ENCODE measurements around the gene PSORS1C2. TPM values are rescaled to one million over a fixed set of nuclear protein-coding genes. Genes with fewer than 3 reads are reported as not detected.

PSORS1C2 gene
- total RNA-seq, 1 donor from 2014 or later: not detected

DNA sequence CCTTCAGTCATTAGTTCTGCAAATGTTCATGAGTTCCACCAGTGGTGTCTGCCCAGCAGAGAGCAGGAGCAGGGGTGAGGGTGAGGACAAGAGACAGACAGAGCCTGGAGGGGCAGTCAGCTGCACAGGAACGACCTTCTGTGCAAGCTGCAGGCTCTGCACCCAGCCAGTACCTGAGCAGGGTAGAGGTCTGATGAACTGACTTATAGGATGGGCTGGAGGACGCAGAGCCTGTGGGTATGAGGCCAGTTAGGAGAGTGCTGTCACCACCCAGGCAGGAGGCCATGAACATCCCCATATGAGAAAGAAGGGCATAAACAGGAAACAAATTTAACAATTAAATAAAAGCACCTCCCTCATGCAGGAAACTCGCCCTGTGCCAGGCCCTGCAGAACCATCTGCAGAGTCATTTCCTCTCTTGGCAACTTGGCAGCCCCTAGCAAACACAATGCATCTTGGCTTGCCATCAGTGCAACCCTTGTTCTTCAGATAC lies 44.4 kb downstream of the PSORS1C2 start:
- no peaks in the 10 kb centered on the region for H3K36me3 ChIP-seq
- intact Hi-C loops (cut with micrococcal nuclease): no loop called here
- H3K4me1 ChIP-seq: peaks cover 11% of the 10 kb centered on the region
- H3K4me3 ChIP-seq: no peak overlapping the region
- TF ChIP-seq, protein P1, sequence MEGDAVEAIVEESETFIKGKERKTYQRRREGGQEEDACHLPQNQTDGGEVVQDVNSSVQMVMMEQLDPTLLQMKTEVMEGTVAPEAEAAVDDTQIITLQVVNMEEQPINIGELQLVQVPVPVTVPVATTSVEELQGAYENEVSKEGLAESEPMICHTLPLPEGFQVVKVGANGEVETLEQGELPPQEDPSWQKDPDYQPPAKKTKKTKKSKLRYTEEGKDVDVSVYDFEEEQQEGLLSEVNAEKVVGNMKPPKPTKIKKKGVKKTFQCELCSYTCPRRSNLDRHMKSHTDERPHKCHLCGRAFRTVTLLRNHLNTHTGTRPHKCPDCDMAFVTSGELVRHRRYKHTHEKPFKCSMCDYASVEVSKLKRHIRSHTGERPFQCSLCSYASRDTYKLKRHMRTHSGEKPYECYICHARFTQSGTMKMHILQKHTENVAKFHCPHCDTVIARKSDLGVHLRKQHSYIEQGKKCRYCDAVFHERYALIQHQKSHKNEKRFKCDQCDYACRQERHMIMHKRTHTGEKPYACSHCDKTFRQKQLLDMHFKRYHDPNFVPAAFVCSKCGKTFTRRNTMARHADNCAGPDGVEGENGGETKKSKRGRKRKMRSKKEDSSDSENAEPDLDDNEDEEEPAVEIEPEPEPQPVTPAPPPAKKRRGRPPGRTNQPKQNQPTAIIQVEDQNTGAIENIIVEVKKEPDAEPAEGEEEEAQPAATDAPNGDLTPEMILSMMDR (IDR thresholded peaks at IDR 0.05; ENCODE audit: borderline replicate concordance): no peak
- peak overlapping the region; percentile 50 for H3K27ac ChIP-seq (replicated peaks)
- no peaks in the 10 kb centered on the region for H3K27me3 ChIP-seq (ENCODE audit: low read depth)
- no peak for DNase-seq
- no peaks in the 10 kb centered on the region for H3K9me3 ChIP-seq (replicated peaks)

DNA sequence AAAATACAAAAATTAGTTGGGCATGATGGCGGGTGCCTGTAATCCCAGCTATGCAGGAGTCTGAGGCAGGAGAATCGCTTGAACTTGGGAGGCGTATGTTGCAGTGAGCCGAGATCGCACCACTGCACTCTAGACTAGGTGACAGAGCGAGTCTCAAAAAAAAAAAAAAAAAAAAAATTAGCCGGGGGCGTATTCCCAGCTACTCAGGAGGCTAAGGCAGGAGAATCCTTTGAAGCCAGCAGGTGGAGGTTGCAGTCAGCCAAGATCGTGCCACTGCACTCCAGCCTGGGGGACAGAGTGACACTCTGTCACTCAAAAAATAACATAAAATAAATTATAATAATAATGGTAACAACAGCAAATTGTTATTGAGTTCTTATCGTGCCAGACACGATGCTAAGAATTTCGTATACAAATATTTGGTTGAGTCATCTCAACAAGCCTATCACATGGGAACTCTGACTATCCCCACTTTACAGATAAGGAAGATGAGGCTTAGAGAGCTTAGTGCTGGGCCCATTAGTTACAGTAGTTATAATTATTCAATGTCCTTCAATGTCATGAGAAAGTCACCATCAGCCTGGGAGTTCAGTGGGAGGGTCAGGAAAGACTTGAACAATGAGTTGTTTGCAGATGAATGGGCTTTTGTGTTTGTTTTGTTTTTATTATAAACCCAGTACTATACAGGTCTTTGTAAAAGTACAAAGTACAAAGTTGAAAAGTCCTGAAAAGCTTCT lies 45.9 kb downstream of the PSORS1C2 start:
- peak overlapping the region; percentile 23 for H3K27ac ChIP-seq (replicated peaks)
- intact Hi-C loops (cut with micrococcal nuclease): no loop called here

DNA sequence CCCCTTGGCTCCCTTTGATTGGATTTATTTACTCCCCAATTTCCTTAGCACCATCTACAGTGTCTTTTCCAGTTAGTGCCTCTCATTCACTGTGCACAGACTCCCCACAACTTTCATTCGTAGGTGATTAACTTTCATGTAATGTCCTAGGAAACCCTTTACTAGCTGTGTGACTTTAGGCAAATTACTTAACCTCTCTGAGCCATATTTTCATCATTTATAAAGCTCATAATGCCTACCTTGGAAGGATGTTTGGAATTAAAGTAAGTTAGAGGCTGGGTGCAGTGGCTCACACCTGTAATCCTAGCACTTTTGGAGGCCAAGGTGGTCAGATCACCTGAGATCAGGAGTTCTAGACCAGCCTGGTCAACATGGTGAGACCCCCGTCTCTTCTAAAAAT lies 46.6 kb downstream of the PSORS1C2 start:
- TF ChIP-seq, protein P1 (IDR thresholded peaks at IDR 0.05; ENCODE audit: borderline replicate concordance): no peak

More for the DNA sequence above, 45.9 kb downstream of the PSORS1C2 start:
- H3K9me3 ChIP-seq (replicated peaks): no peaks in the 10 kb centered on the region
- no peak for DNase-seq
- TF ChIP-seq, protein P1 (IDR thresholded peaks at IDR 0.05; ENCODE audit: borderline replicate concordance): no peak
- no peak overlapping the region for H3K4me3 ChIP-seq
- H3K4me1 ChIP-seq: peaks cover 11% of the 10 kb centered on the region
- no peaks in the 10 kb centered on the region for H3K36me3 ChIP-seq
- H3K27me3 ChIP-seq (ENCODE audit: low read depth): no peaks in the 10 kb centered on the region

DNA sequence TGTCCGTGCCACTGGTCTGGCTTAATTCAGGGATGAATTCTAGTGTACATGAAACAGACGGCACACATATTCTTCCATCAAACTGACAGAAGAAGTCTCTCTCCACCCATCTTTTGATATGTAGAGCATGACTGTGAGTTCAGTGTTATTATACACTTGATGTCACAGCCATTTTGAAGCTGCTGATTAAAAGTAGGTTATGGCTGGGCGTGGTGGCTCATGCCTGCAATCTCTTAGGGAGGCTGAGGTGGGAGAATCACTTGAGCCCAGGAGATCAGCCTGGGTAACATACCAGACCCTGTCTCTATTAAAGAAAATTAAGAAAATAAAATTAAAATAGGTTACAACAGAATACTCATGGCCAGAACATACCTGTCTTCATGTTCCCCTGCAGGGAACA lies 47.2 kb downstream of the PSORS1C2 start:
- Histone ChIP-seq H3K4me1 (peaks cover 18% of the 10 kb centered on the region), H3K27ac (replicated peaks) (no peak overlapping the region), H3K9me3 (replicated peaks) (no peaks in the 10 kb centered on the region), H3K27me3 (ENCODE audit: low read depth) (no peaks in the 10 kb centered on the region), H3K4me3 (no peak overlapping the region), H3K36me3 (no peaks in the 10 kb centered on the region)
- intact Hi-C loops (cut with micrococcal nuclease): no loop called here
- DNase-seq: no peak
- TF ChIP-seq, protein P1 (IDR thresholded peaks at IDR 0.05; ENCODE audit: borderline replicate concordance): no peak

More for the DNA sequence above, 46.6 kb downstream of the PSORS1C2 start:
- peaks cover 12% of the 10 kb centered on the region for H3K4me1 ChIP-seq
- intact Hi-C loops (cut with micrococcal nuclease): no loop called here
- H3K27me3 ChIP-seq (ENCODE audit: low read depth): no peaks in the 10 kb centered on the region
- H3K4me3 ChIP-seq: no peak overlapping the region
- DNase-seq: no peak
- no peak overlapping the region for H3K27ac ChIP-seq (replicated peaks)
- H3K9me3 ChIP-seq (replicated peaks): no peaks in the 10 kb centered on the region
- H3K36me3 ChIP-seq: no peaks in the 10 kb centered on the region

DNA sequence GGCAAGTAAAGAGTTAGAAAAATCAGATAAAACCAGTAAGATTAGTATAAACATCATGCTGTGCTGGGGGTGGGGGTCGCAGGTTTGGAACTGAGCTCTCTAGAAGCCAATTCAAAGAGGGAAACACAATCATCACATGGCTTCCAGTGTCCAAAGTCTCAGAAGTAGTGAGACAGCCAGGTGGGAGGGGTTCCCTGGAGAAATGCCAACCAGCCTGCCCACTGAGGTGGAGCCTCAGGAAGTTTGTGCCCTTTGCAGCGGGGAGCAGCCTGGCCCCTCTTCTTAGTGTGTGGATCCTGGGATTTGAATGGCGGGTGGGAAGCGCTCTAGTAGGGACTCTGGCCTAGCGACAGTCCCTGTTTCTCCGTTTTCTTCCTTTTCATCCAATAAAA lies 47.9 kb downstream of the PSORS1C2 start:
- intact Hi-C loops (cut with micrococcal nuclease): no loop called here
- H3K27ac ChIP-seq (replicated peaks): no peak overlapping the region
- H3K4me3 ChIP-seq: no peak overlapping the region
- H3K27me3 ChIP-seq (ENCODE audit: low read depth): no peaks in the 10 kb centered on the region
- H3K4me1 ChIP-seq: peaks cover 21% of the 10 kb centered on the region
- TF ChIP-seq, protein P1 (IDR thresholded peaks at IDR 0.05; ENCODE audit: borderline replicate concordance): no peak
- no peaks in the 10 kb centered on the region for H3K36me3 ChIP-seq
- DNase-seq: no peak
- no peaks in the 10 kb centered on the region for H3K9me3 ChIP-seq (replicated peaks)
